Measurements from ENCODE around the gene ATP6V0B.

DNA sequence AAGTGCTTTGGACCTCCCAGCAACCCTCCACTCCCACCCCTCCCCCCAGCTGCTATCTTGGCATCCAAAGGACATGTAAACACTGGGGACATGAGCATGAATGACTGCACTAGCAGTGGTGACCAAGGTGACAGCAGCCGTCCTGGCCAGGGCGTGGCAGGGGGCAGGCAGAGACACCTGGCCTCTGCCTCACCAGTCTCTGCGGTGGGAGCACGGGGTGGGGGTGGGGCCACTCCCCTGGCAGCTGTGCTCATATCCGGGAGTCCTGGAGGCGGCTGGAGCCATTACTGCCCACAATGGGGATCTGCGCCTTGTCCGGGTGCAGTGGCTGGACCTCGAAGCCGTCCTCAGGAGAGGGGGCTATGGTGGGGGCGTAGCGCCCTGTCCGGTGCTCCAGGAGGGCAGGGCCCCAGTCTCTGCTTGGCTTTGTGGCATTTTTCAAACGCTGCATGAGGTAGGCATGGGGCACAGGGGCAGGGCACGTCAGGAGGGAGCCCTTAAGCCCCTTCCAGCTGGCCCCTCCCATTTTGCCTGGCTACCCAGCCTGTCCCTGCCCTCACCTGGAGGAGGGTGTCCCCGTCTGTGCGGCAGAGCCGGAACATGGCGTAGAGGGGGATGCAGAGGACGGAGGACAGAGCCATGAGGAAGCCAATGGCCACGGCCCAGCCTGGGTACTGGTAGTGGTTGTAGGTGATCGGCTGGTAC, 22.7 kb downstream of the ATP6V0B start:
- TF ChIP-seq, protein P1, sequence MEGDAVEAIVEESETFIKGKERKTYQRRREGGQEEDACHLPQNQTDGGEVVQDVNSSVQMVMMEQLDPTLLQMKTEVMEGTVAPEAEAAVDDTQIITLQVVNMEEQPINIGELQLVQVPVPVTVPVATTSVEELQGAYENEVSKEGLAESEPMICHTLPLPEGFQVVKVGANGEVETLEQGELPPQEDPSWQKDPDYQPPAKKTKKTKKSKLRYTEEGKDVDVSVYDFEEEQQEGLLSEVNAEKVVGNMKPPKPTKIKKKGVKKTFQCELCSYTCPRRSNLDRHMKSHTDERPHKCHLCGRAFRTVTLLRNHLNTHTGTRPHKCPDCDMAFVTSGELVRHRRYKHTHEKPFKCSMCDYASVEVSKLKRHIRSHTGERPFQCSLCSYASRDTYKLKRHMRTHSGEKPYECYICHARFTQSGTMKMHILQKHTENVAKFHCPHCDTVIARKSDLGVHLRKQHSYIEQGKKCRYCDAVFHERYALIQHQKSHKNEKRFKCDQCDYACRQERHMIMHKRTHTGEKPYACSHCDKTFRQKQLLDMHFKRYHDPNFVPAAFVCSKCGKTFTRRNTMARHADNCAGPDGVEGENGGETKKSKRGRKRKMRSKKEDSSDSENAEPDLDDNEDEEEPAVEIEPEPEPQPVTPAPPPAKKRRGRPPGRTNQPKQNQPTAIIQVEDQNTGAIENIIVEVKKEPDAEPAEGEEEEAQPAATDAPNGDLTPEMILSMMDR (conservative IDR thresholded peaks at IDR 0.05; ENCODE audit: low read length), result no peak
- no peak for TF ChIP-seq EZH2phosphoT487 (IDR thresholded peaks at IDR 0.05; ENCODE audit: borderline replicate concordance)

Data from Loucy (cell line).